Peyer's patch (tissue), 4 donors: ENCODE data around the gene CRTC1. TPM values are rescaled to one million over a fixed set of nuclear protein-coding genes. Genes with fewer than 3 reads are reported as not detected.
A peak's percentile ranks its signal among the peaks of the same experiment; 100 is the strongest.

Source experiments
- DNase-seq, 3 donors: peaks; one replicate each; pipeline ENCODE4 v3.0.0-alpha.2; 2017 to 2019
- H3K27ac ChIP-seq, 4 donors: fragments of 200-600 bp; sonication (generic); one replicate each; pipeline ENCODE4 v1.5.1; 2016 to 2019
- H3K27me3 ChIP-seq, 2 donors: fragments of 200-600 bp; sonication (generic); one replicate each; pipeline ENCODE4 v1.5.1; 2019
- H3K36me3 ChIP-seq, 3 donors: fragments of 200-600 bp; sonication (generic); one replicate each; pipeline ENCODE4 v1.5.1; 2016 to 2019
- H3K4me1 ChIP-seq, 4 donors: fragments of 200-600 bp; sonication (generic); one replicate each; pipeline ENCODE4 v1.5.1; 2016 to 2019
- H3K4me3 ChIP-seq, 4 donors: fragments of 200-600 bp; sonication (generic); 1 replicate in 3 of 4; 2 replicates in 1 of 4; pipeline ENCODE4 v1.5.1; 2016 to 2019; ENCODE audit warnings: mild to moderate bottlenecking in 1 of 4
- H3K9me3 ChIP-seq, 4 donors: fragments of 200-600 bp; sonication (generic); one replicate each; pipeline ENCODE4 v1.5.1; 2016 to 2019; ENCODE audit warnings: mild to moderate bottlenecking in 1 of 4
- POLR2A ChIP-seq, 2 donors: fragments of 450-650 bp; IDR thresholded peaks; one replicate each; pipeline ENCODE4 v1.5.1; 2017; ENCODE audit warnings: antibody characterized with exemption in 2 of 2, mild to moderate bottlenecking in 2 of 2, moderate library complexity in 2 of 2
- total RNA-seq, 4 donors: library from RNA; depleted of rRNA; stranded (reverse); fragments of >200 nt; gene quantifications; one replicate each; pipeline ENCODE4 v1.1.0, GENCODE V29; 2016
- TF ChIP-seq, protein P1 (sequence below), 6 experiments: fragments of 450-650 bp in 4 of 6; fragments of 200-600 bp in 2 of 6; sonication (generic) in 1 of 6; IDR thresholded peaks; one replicate each; pipeline ENCODE4 v1.5.1; 2017 to 2019; ENCODE audit warnings: antibody characterized with exemption in 6 of 6, mild to moderate bottlenecking in 3 of 6, moderate library complexity in 1 of 6

The CRTC1 gene
- total RNA-seq, 4 donors from 2014 or later: 5.1 to 21.5 (median 9.4) TPM

DNA sequence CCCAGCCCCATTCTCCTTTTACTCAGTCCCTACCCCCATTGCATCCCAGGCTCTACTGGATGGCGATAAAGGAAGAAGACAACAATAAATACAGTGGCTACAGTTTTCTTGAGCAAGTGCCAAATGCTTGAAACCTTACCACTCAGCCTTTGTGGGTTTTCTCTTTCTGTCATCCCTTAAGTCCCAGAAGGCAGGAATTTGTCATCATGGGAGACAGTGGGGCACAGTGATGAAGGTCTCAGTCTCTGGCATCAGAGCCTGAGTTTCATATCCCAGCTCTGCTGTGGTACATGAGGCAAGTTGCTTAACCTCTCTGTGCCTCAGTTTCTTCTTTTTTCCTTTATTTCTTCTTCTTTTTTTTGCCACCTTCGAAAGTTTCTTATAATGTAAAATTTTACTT, 112.8 kb downstream of the CRTC1 start:
- TF ChIP-seq POLR2A (IDR thresholded peaks at IDR 0.05): no peak
- no peaks in the 10 kb centered on the region for H3K9me3 ChIP-seq
- H3K4me1 ChIP-seq: peaks cover 0 to under 1% (median 0%) of the 10 kb centered on the region in 4 donors
- no peak for DNase-seq
- peaks cover 0 to 4% of the 10 kb centered on the region in 2 donors for H3K27me3 ChIP-seq
- no peak overlapping the region for H3K27ac ChIP-seq
- no peak overlapping the region for H3K4me3 ChIP-seq
- no peaks in the 10 kb centered on the region for H3K36me3 ChIP-seq

DNA sequence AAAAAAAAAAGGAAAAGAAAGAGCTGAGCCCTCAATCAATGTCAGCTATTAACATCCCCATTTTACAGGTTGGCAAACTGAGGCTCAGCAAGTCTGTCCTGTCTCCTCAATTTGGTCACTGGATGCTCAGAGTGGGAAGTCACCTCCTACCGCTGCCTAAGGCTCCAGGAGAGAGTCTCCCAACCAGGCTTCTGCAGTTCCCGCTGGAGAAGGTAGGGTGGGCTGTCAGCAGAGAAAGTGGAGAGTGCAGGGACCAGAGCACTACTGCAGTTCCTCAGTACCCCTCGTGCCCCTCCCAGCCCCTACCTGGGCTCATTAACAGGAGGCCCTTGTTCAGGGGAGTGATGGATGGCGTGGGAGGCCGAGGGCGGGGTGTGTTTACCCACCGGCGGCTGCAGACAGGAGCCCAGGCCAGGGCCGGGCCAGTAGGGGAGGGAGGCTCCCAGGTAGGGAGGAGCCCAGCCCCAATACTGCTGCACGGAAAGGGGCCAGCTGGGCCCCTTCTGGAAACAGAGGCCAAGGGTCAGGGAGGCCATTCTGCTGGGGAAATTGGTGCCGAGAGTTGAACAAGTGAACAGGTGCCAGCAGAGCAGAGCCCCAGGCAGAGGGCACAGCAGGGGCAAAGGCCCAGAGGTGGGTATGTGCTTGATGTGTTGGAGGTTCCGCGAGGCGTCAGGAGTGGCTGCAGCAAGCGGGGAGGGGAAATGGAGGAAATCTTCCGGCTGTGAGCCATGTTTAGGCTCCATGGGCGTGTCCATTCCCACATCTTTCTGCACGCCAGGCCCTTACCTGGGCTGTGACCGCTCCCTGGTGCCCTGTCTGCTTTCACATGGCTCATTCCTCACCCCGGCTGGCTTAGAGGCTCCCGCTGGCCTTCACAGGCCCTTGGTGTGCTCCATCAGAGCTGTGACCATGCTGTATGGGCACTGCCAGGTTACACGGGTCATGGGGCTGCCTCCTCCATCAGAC, 115.2 kb downstream of the CRTC1 start:
- Histone ChIP-seq H3K9me3 (no peaks in the 10 kb centered on the region), H3K4me1 (no peaks in the 10 kb centered on the region), H3K36me3 (no peaks in the 10 kb centered on the region), H3K27ac (no peak overlapping the region), H3K4me3 (no peak overlapping the region), H3K27me3 (no peaks in the 10 kb centered on the region)
- DNase-seq: no peak
- TF ChIP-seq, protein P1, sequence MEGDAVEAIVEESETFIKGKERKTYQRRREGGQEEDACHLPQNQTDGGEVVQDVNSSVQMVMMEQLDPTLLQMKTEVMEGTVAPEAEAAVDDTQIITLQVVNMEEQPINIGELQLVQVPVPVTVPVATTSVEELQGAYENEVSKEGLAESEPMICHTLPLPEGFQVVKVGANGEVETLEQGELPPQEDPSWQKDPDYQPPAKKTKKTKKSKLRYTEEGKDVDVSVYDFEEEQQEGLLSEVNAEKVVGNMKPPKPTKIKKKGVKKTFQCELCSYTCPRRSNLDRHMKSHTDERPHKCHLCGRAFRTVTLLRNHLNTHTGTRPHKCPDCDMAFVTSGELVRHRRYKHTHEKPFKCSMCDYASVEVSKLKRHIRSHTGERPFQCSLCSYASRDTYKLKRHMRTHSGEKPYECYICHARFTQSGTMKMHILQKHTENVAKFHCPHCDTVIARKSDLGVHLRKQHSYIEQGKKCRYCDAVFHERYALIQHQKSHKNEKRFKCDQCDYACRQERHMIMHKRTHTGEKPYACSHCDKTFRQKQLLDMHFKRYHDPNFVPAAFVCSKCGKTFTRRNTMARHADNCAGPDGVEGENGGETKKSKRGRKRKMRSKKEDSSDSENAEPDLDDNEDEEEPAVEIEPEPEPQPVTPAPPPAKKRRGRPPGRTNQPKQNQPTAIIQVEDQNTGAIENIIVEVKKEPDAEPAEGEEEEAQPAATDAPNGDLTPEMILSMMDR (IDR thresholded peaks at IDR 0.05): peak in 1 of 6 experiments; percentile 5
- no peak for TF ChIP-seq POLR2A (IDR thresholded peaks at IDR 0.05)

DNA sequence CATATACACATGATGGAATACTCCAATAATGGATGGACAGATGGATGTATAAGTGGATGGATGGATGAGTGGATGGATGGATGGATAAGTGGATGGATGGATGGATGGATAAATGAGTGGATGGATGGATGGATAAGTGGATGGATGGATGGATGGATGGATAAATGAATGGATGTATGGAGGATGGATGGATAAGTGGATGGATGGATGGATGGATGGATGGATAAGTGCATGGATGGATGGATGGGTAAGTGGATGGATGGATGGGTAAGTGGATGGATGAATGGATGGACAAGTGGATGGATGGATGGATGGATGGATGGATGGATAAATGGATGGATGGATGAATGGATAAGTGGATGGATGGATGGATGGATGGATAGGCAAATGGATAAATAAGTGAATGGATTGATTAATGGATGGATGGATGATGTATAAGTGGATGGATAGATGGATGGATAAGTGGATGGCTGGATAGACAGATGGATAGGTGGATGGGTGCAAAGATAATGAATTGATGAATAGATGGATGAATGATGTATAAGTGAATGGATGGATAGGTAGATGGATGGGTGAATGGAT, 116.0 kb downstream of the CRTC1 start:
- Histone ChIP-seq H3K27me3 (no peaks in the 10 kb centered on the region), H3K36me3 (no peaks in the 10 kb centered on the region), H3K4me1 (no peaks in the 10 kb centered on the region), H3K4me3 (no peak overlapping the region), H3K9me3 (no peaks in the 10 kb centered on the region), H3K27ac (no peak overlapping the region)
- TF ChIP-seq POLR2A (IDR thresholded peaks at IDR 0.05): no peak
- TF ChIP-seq, protein P1 (IDR thresholded peaks at IDR 0.05): no peak
- no peak for DNase-seq

DNA sequence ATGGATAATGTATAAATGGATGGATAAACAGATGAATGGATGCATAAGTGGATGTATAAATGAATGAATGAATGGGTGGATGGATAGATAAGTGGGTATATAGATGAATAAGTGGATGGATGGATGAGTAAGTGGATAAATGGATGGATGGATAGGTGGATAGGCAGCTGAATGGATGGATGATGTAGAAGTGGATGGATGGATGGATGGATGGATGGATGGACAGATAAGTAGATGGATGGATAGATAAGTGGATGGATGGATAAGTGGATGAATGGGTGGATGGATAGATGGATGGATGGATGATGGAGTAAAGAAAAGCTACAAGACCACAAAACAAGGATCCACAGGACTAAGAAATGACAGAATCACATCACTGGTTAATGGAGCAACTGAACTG, 116.6 kb downstream of the CRTC1 start:
- Histone ChIP-seq H3K36me3 (no peaks in the 10 kb centered on the region), H3K27me3 (no peaks in the 10 kb centered on the region), H3K27ac (no peak overlapping the region), H3K4me1 (no peaks in the 10 kb centered on the region), H3K4me3 (no peak overlapping the region), H3K9me3 (no peaks in the 10 kb centered on the region)
- TF ChIP-seq, protein P1 (IDR thresholded peaks at IDR 0.05): no peak
- TF ChIP-seq POLR2A (IDR thresholded peaks at IDR 0.05): no peak
- no peak for DNase-seq

DNA sequence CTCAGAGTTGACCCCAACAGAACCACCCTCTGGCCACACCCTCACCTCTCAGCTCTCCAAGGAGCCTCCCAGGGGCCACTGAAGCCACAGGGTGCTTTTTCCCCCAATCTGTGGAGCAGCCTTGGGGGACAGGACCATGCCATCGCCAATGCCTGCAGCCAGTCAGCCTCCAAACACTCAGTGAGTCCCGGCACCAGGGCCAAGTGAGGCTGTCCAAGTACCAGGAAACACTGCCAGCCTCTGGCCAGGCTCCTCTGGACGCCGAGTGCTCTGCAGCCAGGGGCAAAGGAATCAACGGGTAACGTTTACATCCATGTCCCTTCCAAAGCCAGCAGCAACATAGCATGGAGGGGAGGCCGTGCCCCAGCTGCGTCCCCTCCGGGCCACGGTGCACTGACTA, 117.2 kb downstream of the CRTC1 start:
- H3K27ac ChIP-seq: no peak overlapping the region
- H3K4me1 ChIP-seq: no peaks in the 10 kb centered on the region
- TF ChIP-seq POLR2A (IDR thresholded peaks at IDR 0.05): no peak
- TF ChIP-seq, protein P1 (IDR thresholded peaks at IDR 0.05): no peak
- H3K27me3 ChIP-seq: no peaks in the 10 kb centered on the region
- H3K9me3 ChIP-seq: no peaks in the 10 kb centered on the region
- no peak overlapping the region for H3K4me3 ChIP-seq
- no peaks in the 10 kb centered on the region for H3K36me3 ChIP-seq
- DNase-seq: no peak

DNA sequence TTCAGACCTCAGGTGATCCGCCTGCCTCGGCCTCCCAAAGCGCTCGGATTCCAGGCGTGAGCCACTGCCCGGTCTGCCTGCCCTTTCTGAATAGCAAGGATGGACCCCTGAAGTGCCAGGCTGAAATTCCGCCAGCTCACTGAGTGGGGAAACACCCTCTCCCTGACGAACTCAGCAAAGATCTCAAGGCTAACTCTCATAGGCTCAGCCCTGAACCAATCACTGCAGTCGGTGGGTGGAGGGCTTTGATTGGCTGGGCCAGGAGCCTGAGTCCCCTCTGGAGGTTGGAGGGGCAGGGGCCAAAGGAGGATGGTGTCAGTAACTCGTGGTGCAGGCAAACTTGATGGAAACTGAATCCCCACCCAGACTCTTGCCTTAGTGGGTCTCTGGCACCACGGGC, 118.9 kb downstream of the CRTC1 start:
- no peaks in the 10 kb centered on the region for H3K27me3 ChIP-seq

More for the DNA sequence above, 118.9 kb downstream of the CRTC1 start:
- no peaks in the 10 kb centered on the region for H3K36me3 ChIP-seq
- H3K27ac ChIP-seq: no peak overlapping the region
- H3K9me3 ChIP-seq: no peaks in the 10 kb centered on the region
- H3K4me1 ChIP-seq: no peaks in the 10 kb centered on the region
- TF ChIP-seq, protein P1 (IDR thresholded peaks at IDR 0.05): no peak
- TF ChIP-seq POLR2A (IDR thresholded peaks at IDR 0.05): no peak
- DNase-seq: no peak
- no peak overlapping the region for H3K4me3 ChIP-seq
